IgD-negative memory B cell (primary cell): ENCODE results near the gene MMP28. TPM values are rescaled to one million over a fixed set of nuclear protein-coding genes. Genes with fewer than 3 reads are reported as not detected.

Experiments
- H3K27ac Mint-ChIP-seq, 3 donors: one replicate each; pipeline ENCODE4 v1.8.0; 2020 to 2022; ENCODE audit warnings: mild to moderate bottlenecking in 3 of 3, mixed read lengths in 3 of 3, moderate library complexity in 1 of 3
- H3K27me3 Mint-ChIP-seq: one replicate; pipeline ENCODE4 v1.8.0; 2021; ENCODE audit warnings: mixed read lengths
- H3K36me3 Mint-ChIP-seq: one replicate; pipeline ENCODE4 v1.8.0; 2020; ENCODE audit warnings: mild to moderate bottlenecking, mixed read lengths
- H3K4me1 Mint-ChIP-seq, 3 donors: one replicate each; pipeline ENCODE4 v1.8.0; 2020 to 2022; ENCODE audit warnings: mixed read lengths in 3 of 3, mild to moderate bottlenecking in 1 of 3
- H3K4me3 Mint-ChIP-seq, 4 donors: one replicate each; pipeline ENCODE4 v1.8.0; 2020 to 2022; ENCODE audit warnings: mild to moderate bottlenecking in 4 of 4, mixed read lengths in 4 of 4, moderate library complexity in 3 of 4
- H3K9me3 Mint-ChIP-seq, 3 donors: one replicate each; pipeline ENCODE4 v1.8.0; 2020 to 2021; ENCODE audit warnings: mixed read lengths in 3 of 3, mild to moderate bottlenecking in 1 of 3
- polyA plus RNA-seq: library from polyadenylated mRNA; unstranded; fragments of 300-500 nt; fragmentation: Illumina TruSeq; gene quantifications from one replicate; pipeline ENCODE4 v1.2.3, GENCODE V29; 2021

Gene MMP28
- polyA plus RNA-seq, 1 donor from 2014 or later = 0.49 TPM

DNA sequence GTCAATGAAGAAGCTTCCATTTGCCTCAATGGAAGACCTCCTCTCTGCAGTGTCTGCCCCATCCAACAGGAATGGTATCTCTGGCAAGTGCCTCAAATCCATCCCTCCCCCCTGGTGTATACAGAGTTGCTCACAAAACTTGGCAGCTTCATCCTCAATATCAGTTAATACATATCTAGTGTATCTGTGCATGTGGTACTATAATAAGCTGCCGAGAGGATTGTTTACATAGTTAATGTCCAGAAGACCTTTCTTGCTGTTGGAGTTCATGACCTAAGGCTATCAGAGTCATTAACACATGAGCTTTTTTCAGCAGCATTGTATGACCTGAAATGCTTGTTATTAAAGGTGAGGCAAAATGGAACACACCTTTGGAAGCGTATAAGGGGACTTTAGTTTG, 78.0 kb downstream of the MMP28 start:
- H3K9me3 Mint-ChIP-seq = no peaks in the 10 kb centered on the region
- no peaks in the 10 kb centered on the region for H3K27me3 Mint-ChIP-seq

DNA sequence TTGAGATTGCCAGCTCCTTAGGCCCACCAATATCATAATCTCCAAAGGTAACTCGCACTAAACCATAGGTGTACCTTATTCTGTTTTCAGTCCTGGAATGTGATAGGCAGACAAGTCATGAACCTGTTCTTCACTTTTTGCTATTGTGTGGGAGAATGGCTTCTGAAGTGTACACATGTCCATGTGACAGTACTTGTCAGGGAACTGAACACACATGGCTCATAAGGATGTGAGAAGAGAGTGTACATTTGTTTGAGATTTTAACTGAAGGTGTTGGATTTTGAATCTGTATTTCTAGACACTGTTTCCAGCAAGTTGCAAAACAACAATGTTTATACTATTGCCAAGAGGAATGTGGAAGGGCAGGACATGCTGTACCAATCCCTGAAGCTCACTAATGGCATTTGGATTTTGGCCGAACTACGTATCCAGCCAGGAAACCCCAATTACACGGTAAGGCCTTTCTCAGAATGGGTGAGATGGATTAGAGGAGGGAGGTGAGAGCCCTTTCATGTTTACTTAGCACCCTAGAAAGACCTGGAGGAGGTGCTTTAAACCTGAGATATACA, 78.5 kb downstream of the MMP28 start:
- H3K36me3 Mint-ChIP-seq = peaks cover 5% of the 10 kb centered on the region
- H3K9me3 Mint-ChIP-seq = no peaks in the 10 kb centered on the region
- H3K4me3 Mint-ChIP-seq = no peak overlapping the region
- no peaks in the 10 kb centered on the region for H3K27me3 Mint-ChIP-seq
- no peak overlapping the region for H3K27ac Mint-ChIP-seq
- peaks cover 0 to 2% (median 0%) of the 10 kb centered on the region in 3 donors for H3K4me1 Mint-ChIP-seq

More for the DNA sequence above, 78.0 kb downstream of the MMP28 start:
- Mint-ChIP-seq H3K4me1 (peaks cover 0 to 2% (median 0%) of the 10 kb centered on the region in 3 donors), H3K36me3 (peaks cover 5% of the 10 kb centered on the region), H3K27ac (no peak overlapping the region), H3K4me3 (no peak overlapping the region)

DNA sequence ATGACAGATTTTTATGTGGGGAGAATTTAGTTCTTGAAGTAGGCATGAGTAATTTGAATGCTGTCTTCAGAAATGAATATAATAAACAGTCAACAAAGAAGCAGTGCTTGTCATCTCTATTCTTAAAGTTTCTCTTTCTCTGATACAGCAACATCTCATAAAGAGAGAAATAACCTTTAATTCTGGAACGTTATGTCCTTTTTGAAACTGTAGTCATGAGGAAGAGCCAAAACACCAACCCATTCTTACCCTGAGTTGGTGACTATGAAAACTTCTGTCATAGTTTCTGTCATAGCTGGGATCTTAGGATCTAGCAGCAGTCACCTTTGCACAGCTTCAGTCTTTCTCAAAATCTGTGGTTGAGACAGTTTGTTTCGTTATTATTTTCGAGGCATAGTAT, 79.3 kb downstream of the MMP28 start:
- no peak overlapping the region for H3K4me3 Mint-ChIP-seq

More for the DNA sequence above, 79.3 kb downstream of the MMP28 start:
- peaks cover 0 to 2% (median 0%) of the 10 kb centered on the region in 3 donors for H3K4me1 Mint-ChIP-seq
- H3K9me3 Mint-ChIP-seq = no peaks in the 10 kb centered on the region
- H3K27ac Mint-ChIP-seq = no peak overlapping the region
- H3K27me3 Mint-ChIP-seq = no peaks in the 10 kb centered on the region
- peaks cover 2% of the 10 kb centered on the region for H3K36me3 Mint-ChIP-seq

Other genes with a start within 250 kb of the MMP28 start
- gene SLFN14, start 234.8 kb downstream of the MMP28 start, polyA plus RNA-seq = not detected
- gene PEX12, start 217.1 kb downstream of the MMP28 start, polyA plus RNA-seq = 1.3 TPM
- 36.3 TPM for gene AP2B1, start 208.3 kb downstream of the MMP28 start, polyA plus RNA-seq
- gene RASL10B, start 64.0 kb downstream of the MMP28 start, polyA plus RNA-seq = not detected
- gene GAS2L2, start 42.4 kb downstream of the MMP28 start, polyA plus RNA-seq = not detected
- not detected for gene C17orf50, start 34.8 kb downstream of the MMP28 start, polyA plus RNA-seq
- 17.0 TPM for gene TAF15, start 13.8 kb upstream of the MMP28 start, polyA plus RNA-seq
- gene HEATR9, start 73.2 kb upstream of the MMP28 start, polyA plus RNA-seq = not detected
- gene CCL5, start 84.7 kb upstream of the MMP28 start, polyA plus RNA-seq = 66.3 TPM
- gene RDM1, start 135.1 kb upstream of the MMP28 start, polyA plus RNA-seq = not detected
- not detected for gene LYZL6, start 148.1 kb upstream of the MMP28 start, polyA plus RNA-seq
- gene CCL16, start 185.9 kb upstream of the MMP28 start, polyA plus RNA-seq = not detected
- not detected for gene CCL14, start 191.1 kb upstream of the MMP28 start, polyA plus RNA-seq
- gene CCL15, start 205.9 kb upstream of the MMP28 start, polyA plus RNA-seq = not detected
- not detected for gene CCL23, start 222.3 kb upstream of the MMP28 start, polyA plus RNA-seq